Epidermal melanocyte (primary cell): ENCODE results near the gene MMS19.
A peak's percentile ranks its signal among the peaks of the same experiment; 100 is the strongest.
"Not testable (repeated sequence)": the region's sequence is repeated elsewhere in the genome, so short reads cannot be mapped to it uniquely, and the experiment has no call there.

ENCODE experiments used
- DNase-seq: peaks from one replicate; pipeline ENCODE4 v3.0.0; 2011; ENCODE audit warnings: low spot score; ENCODE audit not compliant: insufficient read length

MMS19 gene

GRCh38 chr10:97502916-97503315 is 4.7 kb upstream of the MMS19 start:
- no peak for DNase-seq

GRCh38 chr10:97500297-97500575 is 2.0 kb upstream of the MMS19 start:
- no peak for DNase-seq

- DNase-seq: no peak
These were observed 1.5 kb upstream of the MMS19 start for GRCh38 chr10:97499561-97500296.

GRCh38 chr10:97498841-97499560 is 779 bp upstream of the MMS19 start, which contains the start of gene UBTD1:
UBTD1 (plus strand) TSS chr10:97498924; CDS start chr10:97499204, 280 bp downstream.
- no peak for DNase-seq

GRCh38 chr10:97497572-97498075 is 598 bp downstream of the MMS19 start:
- DNase-seq: peak; percentile 68

- no peak for DNase-seq
These were observed 3.2 kb downstream of the MMS19 start for GRCh38 chr10:97494863-97495506.

- DNase-seq: no peak
These were observed 4.1 kb downstream of the MMS19 start for GRCh38 chr10:97494151-97494550.

GRCh38 chr10:97490592-97490991 is 7.6 kb downstream of the MMS19 start:
- DNase-seq: no peak

GRCh38 chr10:97485647-97486281 is 12.5 kb downstream of the MMS19 start:
- no peak for DNase-seq

GRCh38 chr10:97483921-97484320 is 14.3 kb downstream of the MMS19 start:
- DNase-seq: no peak

GRCh38 chr10:97483506-97483905 is 14.7 kb downstream of the MMS19 start:
- no peak for DNase-seq

- DNase-seq: no peak
These were observed 15.8 kb downstream of the MMS19 start for GRCh38 chr10:97482381-97482780.

- no peak for DNase-seq
These were observed 17.2 kb downstream of the MMS19 start for GRCh38 chr10:97481071-97481470.

GRCh38 chr10:97479939-97480338 is 18.3 kb downstream of the MMS19 start:
- no peak for DNase-seq

- not testable (repeated sequence) for DNase-seq
These were observed 18.8 kb downstream of the MMS19 start for GRCh38 chr10:97479410-97479809.

- DNase-seq: no peak
These were observed 22.2 kb downstream of the MMS19 start for GRCh38 chr10:97475936-97476594.

- DNase-seq: no peak
These were observed 23.3 kb downstream of the MMS19 start for GRCh38 chr10:97474918-97475317.

GRCh38 chr10:97468781-97469180 is 29.4 kb downstream of the MMS19 start:
- DNase-seq: not testable (repeated sequence)

GRCh38 chr10:97468162-97468561 is 30.1 kb downstream of the MMS19 start:
- DNase-seq: no peak

- no peak for DNase-seq
These were observed 31.5 kb downstream of the MMS19 start for GRCh38 chr10:97466755-97467154.

- no peak for DNase-seq
These were observed 32.2 kb downstream of the MMS19 start for GRCh38 chr10:97465982-97466381.
